H9 (cell line): Measurements from ENCODE around the gene TTC9. TPM values are rescaled to one million over a fixed set of nuclear protein-coding genes. Genes with fewer than 3 reads are reported as not detected.
"Not testable (repeated sequence)": the region's sequence is repeated elsewhere in the genome, so short reads cannot be mapped to it uniquely, and the experiment has no call there.

Source experiments
- DNase-seq: peaks from one replicate; pipeline ENCODE4 v3.0.0-alpha.2; 2017
- H2AFZ ChIP-seq: one replicate; pipeline ENCODE4 v1.6.1; 2013; ENCODE audit warnings: mild to moderate bottlenecking, low read length, control low read depth, moderate library complexity
- H2AK5ac ChIP-seq: 2 replicates; pipeline ENCODE4 v1.6.1; 2013; ENCODE audit warnings: low read length, control low read depth, mixed read lengths; ENCODE audit not compliant: insufficient read length
- H2BK120ac ChIP-seq: one replicate; pipeline ENCODE4 v1.6.1; 2013; ENCODE audit warnings: low read depth, mild to moderate bottlenecking, low read length, control low read depth, inconsistent platforms; ENCODE audit not compliant: poor library complexity, severe bottlenecking
- H2BK12ac ChIP-seq: 2 replicates; pipeline ENCODE4 v1.6.1; 2013; ENCODE audit warnings: low read length, control low read depth, mixed read lengths, low read depth; ENCODE audit not compliant: insufficient read length
- H2BK15ac ChIP-seq: 2 replicates; pipeline ENCODE4 v1.6.1; 2013; ENCODE audit warnings: low read depth, low read length, control low read depth
- H2BK20ac ChIP-seq: one replicate; pipeline ENCODE4 v1.6.1; 2013; ENCODE audit warnings: low read depth, mild to moderate bottlenecking, low read length, control low read depth, inconsistent platforms; ENCODE audit not compliant: poor library complexity, severe bottlenecking
- H2BK5ac ChIP-seq: 2 replicates; pipeline ENCODE4 v1.6.1; 2013; ENCODE audit warnings: low read length, control low read depth, mixed read lengths; ENCODE audit not compliant: insufficient read length
- H3K14ac ChIP-seq: 2 replicates; pipeline ENCODE4 v1.6.1; 2013; ENCODE audit warnings: low read length, control low read depth; ENCODE audit not compliant: insufficient read depth
- H3K18ac ChIP-seq: 2 replicates; pipeline ENCODE4 v1.6.1; 2013; ENCODE audit warnings: low read depth, mild to moderate bottlenecking, mixed read lengths, low read length, control low read depth; ENCODE audit not compliant: insufficient read length
- H3K23ac ChIP-seq: 2 replicates; pipeline ENCODE4 v1.6.1; 2013; ENCODE audit warnings: low read length, control low read depth, mixed read lengths, low read depth; ENCODE audit not compliant: insufficient read length
- H3K23me2 ChIP-seq: 2 replicates; pipeline ENCODE4 v1.6.1; 2013; ENCODE audit warnings: low read depth, mild to moderate bottlenecking, mixed read lengths, low read length, control low read depth; ENCODE audit not compliant: insufficient read length, poor library complexity, severe bottlenecking
- H3K27ac ChIP-seq: 2 replicates; pipeline ENCODE4 v1.5.1; 2013; ENCODE audit warnings: low read length, control low read depth, mixed read lengths, low read depth; ENCODE audit not compliant: insufficient read length
- H3K27me3 ChIP-seq: 2 replicates; pipeline ENCODE4 v1.6.1; 2013; ENCODE audit warnings: low read length, control low read depth, inconsistent platforms; ENCODE audit not compliant: insufficient read depth
- H3K4ac ChIP-seq: 2 replicates; pipeline ENCODE4 v1.6.1; 2013; ENCODE audit warnings: low read depth, mild to moderate bottlenecking, control low read depth, inconsistent platforms, low read length, moderate library complexity
- H3K4me1 ChIP-seq: 2 replicates; pipeline ENCODE4 v1.6.1; 2013; ENCODE audit warnings: low read length, control low read depth, inconsistent platforms; ENCODE audit not compliant: insufficient read depth
- H3K4me2 ChIP-seq: 2 replicates; pipeline ENCODE4 v1.6.1; 2013; ENCODE audit warnings: low read length, control low read depth, mixed read lengths; ENCODE audit not compliant: insufficient read length, insufficient read depth
- H3K56ac ChIP-seq: 2 replicates; pipeline ENCODE4 v1.6.1; 2013; ENCODE audit warnings: low read depth, mild to moderate bottlenecking, mixed read lengths, low read length, control low read depth; ENCODE audit not compliant: insufficient read length
- H3K79me1 ChIP-seq: 2 replicates; pipeline ENCODE4 v1.6.1; 2013; ENCODE audit warnings: low read depth, mild to moderate bottlenecking, moderate library complexity, low read length, control low read depth, inconsistent platforms; ENCODE audit not compliant: insufficient read depth, poor library complexity, severe bottlenecking
- H3K79me2 ChIP-seq: 2 replicates; pipeline ENCODE4 v1.6.1; 2013; ENCODE audit warnings: low read length, control low read depth, inconsistent platforms; ENCODE audit not compliant: insufficient read depth
- H3K9ac ChIP-seq: 2 replicates; pipeline ENCODE4 v1.6.1; 2013; ENCODE audit warnings: low read length, control low read depth, mixed read lengths; ENCODE audit not compliant: insufficient read length; ENCODE audit errors: extremely low read depth
- H3K9me3 ChIP-seq: one replicate; pipeline ENCODE4 v1.6.1; 2013; ENCODE audit warnings: low read depth, low read length, inconsistent platforms; ENCODE audit not compliant: control insufficient read depth
- H3T11ph ChIP-seq: one replicate; pipeline ENCODE4 v1.6.1; 2013; ENCODE audit warnings: mild to moderate bottlenecking, low read length, control low read depth, inconsistent platforms
- H4K20me1 ChIP-seq: one replicate; pipeline ENCODE4 v1.6.1; 2013; ENCODE audit not compliant: control insufficient read depth, insufficient read length, insufficient read depth
- H4K5ac ChIP-seq: 2 replicates; pipeline ENCODE4 v1.6.1; 2013; ENCODE audit warnings: low read depth, mild to moderate bottlenecking, mixed read lengths, low read length, control low read depth; ENCODE audit not compliant: insufficient read length
- H4K8ac ChIP-seq: replicated peaks from 2 replicates; pipeline ENCODE4 v1.6.1; 2013; ENCODE audit warnings: low read length, control low read depth, mixed read lengths, low read depth; ENCODE audit not compliant: insufficient read length
- H4K91ac ChIP-seq: 2 replicates; pipeline ENCODE4 v1.6.1; 2013; ENCODE audit warnings: low read depth, mild to moderate bottlenecking, moderate library complexity, mixed read lengths, low read length, control low read depth; ENCODE audit not compliant: insufficient read length
- H3K27ac Mint-ChIP-seq, 3 experiments: 2 replicates in 2 of 3; 3 replicates in 1 of 3; pipeline ENCODE4 v1.8.0; 2020 to 2021; ENCODE audit warnings: mixed read lengths in 3 of 3, mild to moderate bottlenecking in 1 of 3, moderate library complexity in 1 of 3
- H3K27me3 Mint-ChIP-seq: 2 replicates; pipeline ENCODE4 v1.8.0; 2021; ENCODE audit warnings: low read depth, mild to moderate bottlenecking, moderate library complexity, mixed read lengths
- H3K36me3 Mint-ChIP-seq, 3 experiments: 2 replicates in 2 of 3; 3 replicates in 1 of 3; pipeline ENCODE4 v1.8.0; 2020 to 2021; ENCODE audit warnings: low read depth in 3 of 3, mixed read lengths in 3 of 3; ENCODE audit not compliant: insufficient read depth in 1 of 3
- H3K4me1 Mint-ChIP-seq, 2 experiments: 2 replicates each; pipeline ENCODE4 v1.8.0; 2020; ENCODE audit warnings: mixed read lengths in 2 of 2
- H3K4me3 Mint-ChIP-seq, 2 experiments: 2 replicates in 1 of 2; 3 replicates in 1 of 2; pipeline ENCODE4 v1.8.0; 2020 to 2021; ENCODE audit warnings: mild to moderate bottlenecking in 2 of 2, mixed read lengths in 2 of 2, moderate library complexity in 1 of 2
- H3K9me3 Mint-ChIP-seq, 2 experiments: 2 replicates in 1 of 2; 3 replicates in 1 of 2; pipeline ENCODE4 v1.8.0; 2020; ENCODE audit warnings: mild to moderate bottlenecking in 2 of 2, mixed read lengths in 2 of 2, moderate library complexity in 1 of 2
- CTCF ChIP-seq: fragments of 200-600 bp; sonication (generic); conservative IDR thresholded peaks from 3 replicates; pipeline ENCODE4 v1.8.0; 2021; ENCODE audit warnings: antibody characterized with exemption, mild to moderate bottlenecking
- WGBS: extraction: QIAGEN DNeasy Blood & Tissue Kit; methylation state at CpG from one replicate; pipeline ENCODE4 v1.1.7; 2013; ENCODE audit warnings: missing lambda C conversion rate, low lambda C conversion rate, mixed read lengths; ENCODE audit not compliant: insufficient read length; ENCODE audit errors: extremely low coverage; 5-methylcytosine and 5-hydroxymethylcytosine counted together
- total RNA-seq: library from RNA; stranded (reverse); gene quantifications from 2 replicates; pipeline ENCODE4 v1.2.1, GENCODE V29; 2021

The TTC9 gene
- total RNA-seq, 1 experiment from 2014 or later = 17.4 TPM

- no peak overlapping the region for H3K4me3 Mint-ChIP-seq
- H3K23ac ChIP-seq = no peak overlapping the region
- H3K79me2 ChIP-seq = no peaks in the 10 kb centered on the region
- H3K27ac Mint-ChIP-seq = no peak overlapping the region
- no peak overlapping the region for H3K4ac ChIP-seq
- H2AK5ac ChIP-seq = no peak overlapping the region
- H4K8ac ChIP-seq = no peak overlapping the region
- no peak overlapping the region for H4K91ac ChIP-seq
- peaks cover 3% of the 10 kb centered on the region; the same call in 1 of the 2 replicates for H3K27me3 Mint-ChIP-seq
- no peaks in the 10 kb centered on the region for H3K23me2 ChIP-seq
- no peaks in the 10 kb centered on the region for H3K27me3 ChIP-seq
- no peaks in the 10 kb centered on the region for H3K9me3 Mint-ChIP-seq
- no peak overlapping the region for H2BK20ac ChIP-seq
- peaks cover 30 to 32% of the 10 kb centered on the region in 2 experiments for H3K4me1 Mint-ChIP-seq
- no peak overlapping the region for H2BK5ac ChIP-seq
- H3K27ac ChIP-seq = no peak overlapping the region
- H3K18ac ChIP-seq = no peak overlapping the region
- H4K5ac ChIP-seq = no peak overlapping the region
- H3K9ac ChIP-seq = no peak overlapping the region
- DNase-seq = no peak
- H3K4me2 ChIP-seq = no peak overlapping the region
- no peaks in the 10 kb centered on the region for H3K9me3 ChIP-seq
- no peaks in the 10 kb centered on the region for H4K20me1 ChIP-seq
- no peak overlapping the region for H3K56ac ChIP-seq
- H3K36me3 Mint-ChIP-seq = no peaks in the 10 kb centered on the region
- WGBS = no CpG with 5 or more reads among the region's 3 CpGs
- TF ChIP-seq CTCF = no peak
- no peak overlapping the region for H2BK12ac ChIP-seq
- no peak overlapping the region for H2AFZ ChIP-seq
- no peak overlapping the region for H3T11ph ChIP-seq
- no peak overlapping the region for H2BK15ac ChIP-seq
- no peak overlapping the region for H3K14ac ChIP-seq
- peaks cover 13% of the 10 kb centered on the region; the same call in 1 of the 2 replicates for H3K4me1 ChIP-seq
- no peak overlapping the region for H2BK120ac ChIP-seq
- no peaks in the 10 kb centered on the region for H3K79me1 ChIP-seq
Measured at GRCh38 chr14:70702161-70702560, 60.4 kb downstream of the TTC9 start.

- not testable (repeated sequence) for H3K4me2 ChIP-seq, H4K91ac ChIP-seq, H4K20me1 ChIP-seq, H2BK12ac ChIP-seq, H2AFZ ChIP-seq, DNase-seq, H3K27me3 ChIP-seq, H4K5ac ChIP-seq, H3K36me3 Mint-ChIP-seq, H3K23ac ChIP-seq, H3K4me3 Mint-ChIP-seq, H2BK120ac ChIP-seq, H3K4ac ChIP-seq, H2AK5ac ChIP-seq, H3K79me1 ChIP-seq, H2BK5ac ChIP-seq, H3K14ac ChIP-seq, H3K23me2 ChIP-seq, H3K27ac ChIP-seq, H2BK15ac ChIP-seq, H3T11ph ChIP-seq, H3K9me3 ChIP-seq, H3K9me3 Mint-ChIP-seq, H2BK20ac ChIP-seq, H4K8ac ChIP-seq, H3K27me3 Mint-ChIP-seq, H3K56ac ChIP-seq, H3K27ac Mint-ChIP-seq, H3K9ac ChIP-seq, H3K18ac ChIP-seq, H3K79me2 ChIP-seq
- WGBS = no CpG with 5 or more reads among the region's 1 CpG
- peaks cover 21% of the 10 kb centered on the region for H3K4me1 ChIP-seq
- H3K4me1 Mint-ChIP-seq = peaks cover 33 to 35% of the 10 kb centered on the region in 2 experiments
Measured at GRCh38 chr14:70703621-70704168, 62.0 kb downstream of the TTC9 start.
